DOHH2 (cell line): ENCODE measurements around the gene RETREG1.
"Not testable (repeated sequence)": the region's sequence is repeated elsewhere in the genome, so short reads cannot be mapped to it uniquely, and the experiment has no call there.

Source experiments
- CTCF ChIP-seq: fragments of 200-600 bp; sonication (generic); IDR thresholded peaks from one replicate; pipeline ENCODE4 v1.5.1; 2014; ENCODE audit warnings: antibody characterized with exemption, mild to moderate bottlenecking, low read depth, low read length; ENCODE audit not compliant: poor library complexity, severe bottlenecking
- EZH2phosphoT487 ChIP-seq: fragments of 200-600 bp; sonication (generic); IDR thresholded peaks from 2 replicates; pipeline ENCODE4 v1.6.1; 2017; ENCODE audit warnings: borderline replicate concordance, mild to moderate bottlenecking, antibody characterized with exemption, low read length, moderate library complexity, mixed read lengths

- TF ChIP-seq CTCF, EZH2phosphoT487: not testable (repeated sequence)
Measured at GRCh38 chr5:16541592-16541991, 75.2 kb downstream of the RETREG1 start.
